HG02884 (cell line): Measurements from ENCODE around the gene ZNF175.

Experiments
- ATAC-seq: cut with Tn5 transposase; IDR thresholded peaks from one replicate; pipeline ENCODE4 v1.9.1; 2021; ENCODE audit warnings: mild to moderate bottlenecking, moderate library complexity; ENCODE audit not compliant: unreplicated experiment

ZNF175 gene

GRCh38 chr19:51549533-51550324 lies 21.4 kb upstream of the ZNF175 start:
- ATAC-seq = no peak

- ATAC-seq = no peak
Observed at GRCh38 chr19:51550848-51551672, 20.0 kb upstream of the ZNF175 start.

- ATAC-seq = no peak
Observed at GRCh38 chr19:51551673-51552432, 19.2 kb upstream of the ZNF175 start.

GRCh38 chr19:51552608-51552995 lies 18.5 kb upstream of the ZNF175 start:
- ATAC-seq = no peak

GRCh38 chr19:51552996-51553725 lies 17.9 kb upstream of the ZNF175 start:
- ATAC-seq = no peak

GRCh38 chr19:51559240-51559639 lies 11.8 kb upstream of the ZNF175 start:
- no peak for ATAC-seq

GRCh38 chr19:51560339-51560738 lies 10.7 kb upstream of the ZNF175 start:
- ATAC-seq = no peak

- ATAC-seq = no peak
Observed at GRCh38 chr19:51564791-51565190, 6.3 kb upstream of the ZNF175 start.

- no peak for ATAC-seq
Observed at GRCh38 chr19:51565583-51565982, 5.5 kb upstream of the ZNF175 start.

- ATAC-seq = no peak
Observed at GRCh38 chr19:51566489-51567100, 4.5 kb upstream of the ZNF175 start.

GRCh38 chr19:51567583-51567982 lies 3.5 kb upstream of the ZNF175 start:
- no peak for ATAC-seq

- no peak for ATAC-seq
Observed at GRCh38 chr19:51568456-51568855, 2.6 kb upstream of the ZNF175 start.

- ATAC-seq = no peak
Observed at GRCh38 chr19:51571599-51571998, 516 bp downstream of the ZNF175 start.

GRCh38 chr19:51572410-51572809 lies 1.3 kb downstream of the ZNF175 start:
- ATAC-seq = no peak

GRCh38 chr19:51572908-51573307 lies 1.8 kb downstream of the ZNF175 start:
- ATAC-seq = no peak

- ATAC-seq = no peak
Observed at GRCh38 chr19:51573331-51573730, 2.2 kb downstream of the ZNF175 start.

GRCh38 chr19:51576850-51577249 lies 5.8 kb downstream of the ZNF175 start:
- no peak for ATAC-seq

GRCh38 chr19:51586103-51586728 lies 15.1 kb downstream of the ZNF175 start:
- no peak for ATAC-seq

- ATAC-seq = no peak
Observed at GRCh38 chr19:51586799-51587198, 15.7 kb downstream of the ZNF175 start.
